HT-29 (cell line): Measurements from ENCODE around the gene FAM32A. TPM values are rescaled to one million over a fixed set of nuclear protein-coding genes. Genes with fewer than 3 reads are reported as not detected.
"Not testable (repeated sequence)": the region's sequence is repeated elsewhere in the genome, so short reads cannot be mapped to it uniquely, and the experiment has no call there.

Experiments used
- DNase-seq: peaks from one replicate; pipeline ENCODE4 v3.0.0-alpha.2; 2015; ENCODE audit warnings: low spot score
- total RNA-seq: library from RNA; depleted of rRNA; stranded (reverse); fragments of >200 nt; shearing (Covaris generic); gene quantifications from 2 replicates; pipeline ENCODE4 v1.2.3, GENCODE V29; 2014

Gene FAM32A
- total RNA-seq, 1 experiment from 2014 or later, result 59.9 TPM

DNA sequence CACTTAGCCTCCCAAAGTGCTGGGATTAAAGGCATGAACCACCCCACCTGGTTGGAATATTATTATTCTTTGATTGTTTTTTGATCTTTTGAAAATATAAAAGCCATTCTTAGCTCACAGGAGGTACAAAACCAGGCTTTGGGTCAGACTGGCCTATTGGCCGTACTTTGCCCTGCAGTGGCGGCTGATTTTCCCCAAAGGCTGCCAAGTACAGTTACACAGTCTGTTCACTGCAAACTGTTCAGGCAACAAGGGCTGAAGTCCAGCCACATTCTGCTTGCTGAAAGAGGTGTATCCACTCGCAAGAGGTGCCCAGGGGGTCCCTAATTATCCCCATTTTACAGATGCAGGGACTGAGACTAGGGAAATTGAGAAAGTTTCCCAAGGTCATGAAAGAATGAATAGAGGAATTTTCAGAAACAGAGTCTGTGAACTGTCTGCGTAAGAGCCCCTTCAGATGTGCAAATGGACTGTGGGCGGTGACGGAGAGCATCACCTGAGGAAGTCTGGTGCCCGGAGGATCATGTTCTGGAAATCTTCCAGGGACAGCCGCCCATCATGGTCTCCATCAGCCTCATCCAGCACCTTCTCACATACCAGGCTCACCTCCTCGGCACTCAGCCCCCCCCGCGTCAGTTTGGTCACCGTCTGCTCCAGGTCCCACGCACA is 20.9 kb upstream of the FAM32A start:
- no peak for DNase-seq

DNA sequence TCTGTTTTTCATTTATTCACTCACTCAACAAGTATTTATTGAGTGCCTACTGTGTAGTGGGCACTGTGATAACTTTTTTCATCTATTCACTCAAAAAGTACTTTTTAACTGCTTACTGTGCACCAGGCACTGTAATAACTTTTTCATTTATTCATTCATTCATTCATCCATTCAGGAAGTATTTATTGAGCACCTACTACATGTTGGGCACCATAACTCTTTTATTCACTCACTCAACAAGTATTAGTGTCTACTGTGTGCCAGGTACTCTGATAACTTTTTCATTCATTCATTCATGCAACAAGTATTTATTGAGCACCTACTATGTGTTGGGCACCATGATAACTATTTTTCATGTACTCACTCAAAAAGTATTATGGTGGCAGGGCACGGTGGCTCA is 18.8 kb upstream of the FAM32A start:
- no peak for DNase-seq

DNA sequence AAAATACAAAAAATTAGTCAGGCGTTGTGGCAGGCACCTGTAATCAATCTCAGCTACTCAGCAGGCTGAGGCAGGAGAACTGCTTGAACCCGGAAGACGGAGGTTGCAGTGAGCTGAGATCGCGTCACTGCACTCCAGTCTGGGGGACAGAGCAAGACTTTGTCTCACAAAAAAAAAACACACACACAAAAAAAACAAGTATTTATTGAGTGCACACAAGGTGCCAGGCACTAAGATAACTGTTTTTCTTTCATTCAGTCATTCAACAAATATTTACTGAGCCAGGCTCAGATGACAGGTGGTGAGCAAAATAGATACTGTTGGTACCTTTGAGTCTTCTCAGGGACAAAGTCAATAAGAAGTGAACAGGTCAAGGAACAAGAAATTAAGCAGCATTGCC is 18.2 kb upstream of the FAM32A start:
- no peak for DNase-seq

DNA sequence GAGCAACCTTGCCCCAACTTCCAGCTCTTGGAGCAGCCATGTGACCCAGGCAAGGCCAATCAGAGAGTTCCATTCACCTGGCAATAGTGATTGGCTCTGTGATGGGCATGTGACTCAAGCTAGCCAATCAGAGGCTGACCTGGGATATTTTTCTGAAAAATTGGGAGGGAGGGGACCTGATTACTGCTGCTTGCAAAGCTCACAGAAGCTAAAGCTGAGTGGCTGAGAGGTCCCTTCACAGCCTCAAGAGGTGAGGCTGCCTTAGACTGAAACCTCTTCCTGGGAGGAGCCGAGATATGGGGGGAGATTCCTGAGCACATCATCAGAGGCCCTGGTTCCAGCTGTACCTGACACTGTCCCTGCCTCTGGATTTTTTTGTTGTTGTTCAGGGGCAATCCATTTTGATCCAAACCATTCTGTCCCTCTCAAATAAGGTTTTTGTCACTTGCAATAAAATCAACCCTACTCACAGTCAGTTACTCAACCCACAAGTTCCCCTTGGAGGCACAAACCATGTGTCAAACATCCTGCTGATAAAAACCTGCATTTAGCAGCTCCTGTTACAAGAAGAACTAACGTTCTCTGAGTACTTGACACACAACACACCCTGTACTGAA is 16.6 kb upstream of the FAM32A start:
- no peak for DNase-seq

DNA sequence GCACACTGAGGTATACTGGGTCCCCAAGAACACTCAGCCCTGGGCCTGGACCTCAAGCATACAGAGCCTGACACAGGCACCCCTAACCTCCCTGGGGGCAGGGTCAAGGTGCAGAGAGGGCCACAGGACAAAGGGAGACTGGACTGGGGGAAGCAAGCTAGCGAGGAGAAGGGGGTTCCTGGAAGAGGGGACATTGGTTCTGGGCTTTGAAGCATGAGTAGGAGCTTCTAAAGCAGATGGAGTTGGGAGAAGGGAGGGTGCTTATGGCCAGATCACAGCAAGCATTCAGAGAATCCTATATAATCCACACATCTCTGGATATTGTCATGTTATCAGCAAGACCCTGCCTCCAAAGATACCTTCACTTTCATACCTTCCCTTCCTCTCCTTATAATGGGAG is 15.1 kb upstream of the FAM32A start:
- DNase-seq, result no peak

DNA sequence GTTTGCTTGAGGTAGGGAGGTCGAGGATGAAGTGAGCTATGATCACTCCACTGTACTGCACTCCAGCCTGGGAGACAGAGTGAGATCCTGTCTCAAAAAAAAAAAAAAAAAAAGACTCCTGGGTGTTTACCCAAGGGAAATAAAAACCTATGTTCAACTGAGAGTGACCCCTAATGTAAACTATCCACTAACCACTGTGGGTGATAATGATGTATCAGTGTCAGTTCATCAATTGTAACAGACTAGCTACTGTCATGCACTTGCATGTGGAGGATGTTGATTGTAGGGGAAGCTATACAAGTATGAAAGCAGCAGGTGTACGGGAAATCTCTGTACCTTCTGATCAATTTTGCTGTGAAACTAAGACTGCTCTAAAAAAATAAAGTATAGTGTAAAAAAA is 9.3 kb upstream of the FAM32A start:
- no peak for DNase-seq

DNA sequence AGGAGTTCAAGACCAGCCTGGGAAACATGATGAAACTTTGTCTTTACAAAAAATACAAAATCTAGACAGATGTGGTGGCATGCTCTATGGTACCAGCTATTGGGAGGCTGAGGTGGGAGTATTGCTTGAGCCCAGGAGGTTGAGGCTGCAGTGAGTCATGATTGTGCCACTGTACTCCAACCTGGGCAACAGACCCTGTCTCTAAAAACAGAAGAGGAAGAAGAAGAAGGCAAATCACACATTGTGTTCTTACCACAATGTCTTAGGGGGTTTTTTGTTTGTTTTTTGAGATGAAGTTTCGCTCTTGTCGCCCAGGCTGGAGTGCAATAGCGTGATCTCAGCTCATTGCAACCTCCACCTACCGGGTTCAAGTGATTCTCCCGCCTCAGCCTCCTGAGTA is 6.3 kb upstream of the FAM32A start:
- not testable (repeated sequence) for DNase-seq

DNA sequence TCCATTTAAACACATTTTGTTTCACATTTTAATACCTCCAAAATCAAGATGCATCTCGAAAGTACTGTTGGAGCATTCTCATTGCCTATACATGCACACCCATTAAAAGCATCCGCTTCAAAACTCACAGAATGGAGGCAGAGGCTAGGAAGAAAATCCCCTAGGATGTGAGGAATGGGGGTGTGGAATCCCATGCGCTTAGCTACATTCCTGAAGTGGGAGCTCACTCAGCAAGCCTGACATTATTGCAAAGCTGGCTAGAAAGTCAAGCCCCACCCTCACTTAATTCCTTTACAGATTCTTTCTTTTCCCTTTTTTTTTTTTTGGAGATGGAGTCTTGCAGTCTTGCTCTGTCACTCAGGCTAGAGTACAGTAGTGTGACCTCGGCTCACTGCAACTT is 4.6 kb upstream of the FAM32A start:
- no peak for DNase-seq

DNA sequence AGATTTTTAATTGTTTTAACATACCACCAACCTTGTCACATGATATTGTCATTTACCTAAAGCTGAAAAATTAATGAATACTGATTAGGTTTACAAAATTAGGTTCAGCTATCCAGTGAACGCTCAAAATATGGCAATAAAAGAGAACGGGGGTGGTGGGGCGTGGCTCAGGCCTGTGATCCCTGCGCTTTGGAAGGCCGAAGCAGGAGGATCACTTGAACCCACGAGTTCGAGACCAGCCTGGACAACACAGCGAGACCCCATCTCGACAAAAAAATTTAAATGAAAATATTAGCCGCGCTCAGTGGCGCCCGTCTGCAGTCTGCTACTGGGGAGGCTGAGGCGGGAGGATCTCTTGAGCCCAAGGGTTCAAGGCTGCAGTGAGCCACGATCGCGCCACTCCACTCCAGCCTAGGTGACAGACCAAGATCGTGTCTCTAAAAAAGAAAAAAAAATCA is 516 bp upstream of the FAM32A start:
- no peak for DNase-seq

DNA sequence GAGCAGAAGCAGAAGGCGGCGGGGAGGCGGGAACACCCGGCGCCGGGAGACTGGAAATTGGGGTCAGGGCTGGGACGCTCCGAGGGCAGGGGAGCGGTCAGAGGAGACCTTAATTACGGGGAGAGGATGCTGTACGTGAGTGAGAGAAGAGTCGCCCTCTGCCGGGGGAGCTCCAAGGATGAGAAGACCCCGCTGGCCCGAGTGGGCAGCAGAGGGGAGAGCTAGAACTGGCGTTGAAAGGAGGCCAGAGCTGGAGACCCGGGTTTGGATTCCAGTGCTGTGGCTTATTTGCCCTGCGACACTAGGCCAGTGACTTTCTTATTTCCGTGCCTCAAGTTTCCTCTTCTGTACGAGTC is 536 bp downstream of the FAM32A start:
- peak; percentile 21 for DNase-seq

DNA sequence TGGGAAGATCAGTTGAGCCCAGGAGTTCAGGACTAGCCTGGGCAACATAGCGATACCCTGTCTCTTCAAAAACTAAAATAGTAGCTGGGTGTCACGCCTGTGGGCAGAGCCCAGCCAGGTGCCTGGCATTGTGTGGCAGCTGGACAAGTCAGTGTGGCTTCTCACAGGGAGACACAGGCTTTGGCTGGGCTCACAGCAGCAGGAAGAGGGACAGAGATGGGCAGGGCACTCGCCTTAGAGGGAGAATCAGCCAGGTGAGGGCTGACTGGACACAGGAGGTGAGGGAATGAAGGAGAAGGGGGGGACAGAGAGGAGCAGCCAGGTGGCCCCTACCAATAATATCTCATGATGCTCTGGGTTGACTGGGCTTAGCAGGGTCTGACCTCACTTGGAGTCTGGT is 3.3 kb downstream of the FAM32A start:
- DNase-seq, result no peak

DNA sequence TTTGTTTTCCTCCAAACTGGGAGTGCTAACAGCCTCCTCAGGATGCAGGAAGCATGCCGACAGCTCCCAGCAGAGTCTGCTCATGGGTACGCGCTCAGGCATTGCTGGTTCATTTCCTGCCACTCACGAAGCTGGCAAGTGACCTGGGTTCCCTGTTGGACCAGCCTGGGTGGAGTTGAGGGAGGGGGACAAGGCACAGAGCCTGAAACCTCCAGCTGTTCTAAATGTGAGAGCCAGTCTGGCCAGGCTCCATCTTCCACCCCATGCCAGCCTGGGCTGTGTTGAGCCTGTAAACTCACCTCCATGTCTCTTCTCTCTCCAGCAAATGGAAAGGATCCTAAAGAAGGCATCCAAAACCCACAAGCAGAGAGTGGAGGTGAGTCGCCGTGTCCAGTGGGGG is 5.0 kb downstream of the FAM32A start:
- DNase-seq, result no peak

DNA sequence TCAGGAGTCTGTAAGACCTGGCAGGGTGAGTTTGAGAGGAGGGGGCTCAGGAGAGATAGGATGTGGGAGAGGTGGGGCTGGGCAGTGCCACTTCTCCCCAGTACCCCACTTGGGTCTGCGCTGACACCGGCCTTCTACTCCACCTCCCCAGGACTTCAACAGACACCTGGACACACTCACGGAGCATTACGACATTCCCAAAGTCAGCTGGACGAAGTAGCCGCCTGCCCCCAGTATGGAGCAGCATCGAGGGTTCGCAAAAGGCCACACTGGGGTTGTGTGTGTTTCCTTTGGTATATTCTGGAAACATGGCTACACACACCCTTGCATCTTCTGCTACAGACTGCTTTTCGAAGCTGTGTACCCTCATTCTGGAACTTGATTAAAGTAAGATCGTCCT is 5.5 kb downstream of the FAM32A start:
- DNase-seq, result no peak

DNA sequence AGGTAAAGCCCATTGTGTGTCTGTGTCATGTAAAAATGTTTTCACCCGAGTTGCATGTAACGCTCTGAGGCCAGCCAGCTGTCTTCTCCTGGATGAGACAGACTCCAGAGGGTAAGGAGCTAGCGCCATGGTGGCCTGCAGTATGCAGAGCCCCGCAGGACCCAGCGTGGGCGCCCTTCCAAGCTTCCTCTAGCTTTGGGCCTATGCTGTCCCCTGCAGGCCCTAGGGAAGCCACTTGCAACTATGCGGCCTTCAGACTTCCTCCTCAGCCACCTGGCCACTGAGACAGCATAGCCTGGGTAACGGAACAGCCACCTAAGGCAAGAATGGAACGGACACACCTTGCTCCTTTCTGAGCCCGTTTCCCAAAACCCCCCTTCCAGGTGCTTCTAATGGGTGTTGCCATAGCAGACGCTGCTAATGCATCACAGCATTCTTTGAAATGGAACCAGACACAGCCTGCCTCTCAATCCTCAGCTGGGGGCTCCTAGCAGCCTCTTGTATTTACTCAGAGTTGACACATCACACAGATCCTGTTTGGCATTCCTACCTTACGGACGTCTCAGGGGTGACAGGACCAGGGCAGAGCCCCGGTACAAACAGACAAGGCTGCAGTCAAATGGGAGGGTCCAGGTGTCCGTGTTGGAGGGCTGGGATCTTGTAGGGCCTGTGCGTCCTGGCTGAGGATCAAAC is 6.2 kb downstream of the FAM32A start:
- DNase-seq, result no peak

DNA sequence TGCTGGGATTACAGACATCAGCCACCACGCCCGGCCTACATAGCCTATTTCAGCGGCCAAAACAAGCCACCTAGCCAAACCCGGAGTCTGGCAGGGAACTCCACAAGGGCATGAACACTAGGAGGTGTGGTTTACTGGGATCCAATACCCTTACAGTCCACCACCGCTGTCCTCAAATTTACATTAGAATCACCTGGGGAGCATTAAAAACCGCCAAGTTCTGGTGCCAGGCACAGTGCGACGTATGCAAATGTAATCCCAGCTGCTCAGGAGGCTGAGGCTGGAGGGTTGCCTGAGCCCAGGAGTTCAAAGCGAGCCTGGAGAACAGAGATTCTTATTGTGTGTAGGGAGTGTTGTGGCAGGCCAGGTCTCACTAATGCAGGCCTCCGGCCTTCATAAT is 8.3 kb downstream of the FAM32A start:
- DNase-seq, result no peak

DNA sequence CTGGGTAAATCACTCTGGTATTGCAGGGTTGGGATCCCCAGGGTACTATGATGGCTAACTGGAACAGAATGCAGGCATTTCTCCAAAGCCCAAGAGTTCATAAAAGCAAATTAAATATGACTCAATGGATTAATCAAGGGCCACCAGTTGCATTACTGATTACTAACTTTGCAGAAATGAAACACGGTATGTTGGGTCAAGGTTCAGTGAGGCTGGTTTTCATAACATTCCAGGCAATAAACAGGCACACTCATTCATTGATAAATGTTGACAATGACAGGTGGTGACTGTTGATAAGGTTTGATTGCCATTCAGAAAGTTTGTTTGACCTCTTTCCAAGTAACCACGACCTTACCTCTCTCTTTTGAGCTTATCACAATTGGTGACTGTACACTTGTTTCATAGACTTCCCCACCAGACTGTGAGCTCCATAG is 12.0 kb downstream of the FAM32A start:
- no peak for DNase-seq

DNA sequence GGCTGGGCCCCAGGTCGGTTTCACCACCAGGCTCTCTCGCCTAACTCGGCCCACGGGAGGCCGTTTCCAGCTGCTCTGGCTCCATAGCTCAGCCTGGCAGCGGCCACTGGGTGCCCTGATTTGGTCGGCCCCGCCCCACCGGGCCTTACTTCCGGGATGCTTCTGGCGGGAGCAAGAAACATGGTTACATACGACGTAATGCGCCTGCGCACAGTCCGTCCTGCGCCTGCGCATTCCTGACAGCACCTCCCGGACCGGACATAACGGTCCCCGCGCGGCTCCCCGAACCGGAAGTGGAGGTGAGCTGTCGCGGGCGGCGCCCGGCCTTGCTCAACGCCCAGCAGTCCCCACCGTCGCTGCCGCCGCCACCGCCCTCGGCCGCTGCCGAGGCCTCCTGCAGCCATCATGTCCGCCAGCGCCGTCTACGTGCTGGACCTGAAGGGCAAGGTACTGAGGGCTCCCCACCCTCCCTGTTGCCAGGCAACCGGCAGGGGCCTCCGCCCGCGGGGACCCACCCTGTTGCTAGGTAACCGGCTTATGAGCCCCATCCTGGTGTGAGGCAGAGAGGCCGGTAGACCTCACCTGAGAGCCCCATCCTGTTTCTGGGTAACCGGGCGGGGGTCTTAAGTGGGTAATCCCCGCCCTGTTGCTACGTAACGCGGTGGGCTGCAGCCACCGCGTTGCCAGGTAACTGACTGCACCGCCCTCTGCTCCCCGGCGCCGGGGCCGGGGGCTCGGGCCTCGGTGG is 12.6 kb downstream of the FAM32A start, which contains the start of gene AP1M1:
TSS of gene AP1M1 (plus strand) at position 290 of the 748 bp plus-strand sequence. CDS start at position 406, 116 bp downstream.
- DNase-seq, result peak; percentile 98

DNA sequence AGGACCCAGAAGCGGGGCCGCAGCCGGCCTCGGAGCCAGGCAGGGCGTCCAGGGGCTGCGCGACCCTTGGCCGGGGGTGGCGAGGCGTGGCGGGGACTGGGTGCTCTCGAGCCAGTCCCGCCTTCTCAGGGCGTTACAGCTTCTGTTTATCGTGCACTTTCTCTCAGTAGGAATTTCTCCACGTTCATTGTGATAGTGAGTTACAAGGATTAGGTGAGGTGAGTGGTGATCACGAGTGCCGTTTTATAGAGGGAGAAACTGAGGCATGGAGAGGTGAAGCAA is 13.1 kb downstream of the FAM32A start:
- DNase-seq, result no peak

DNA sequence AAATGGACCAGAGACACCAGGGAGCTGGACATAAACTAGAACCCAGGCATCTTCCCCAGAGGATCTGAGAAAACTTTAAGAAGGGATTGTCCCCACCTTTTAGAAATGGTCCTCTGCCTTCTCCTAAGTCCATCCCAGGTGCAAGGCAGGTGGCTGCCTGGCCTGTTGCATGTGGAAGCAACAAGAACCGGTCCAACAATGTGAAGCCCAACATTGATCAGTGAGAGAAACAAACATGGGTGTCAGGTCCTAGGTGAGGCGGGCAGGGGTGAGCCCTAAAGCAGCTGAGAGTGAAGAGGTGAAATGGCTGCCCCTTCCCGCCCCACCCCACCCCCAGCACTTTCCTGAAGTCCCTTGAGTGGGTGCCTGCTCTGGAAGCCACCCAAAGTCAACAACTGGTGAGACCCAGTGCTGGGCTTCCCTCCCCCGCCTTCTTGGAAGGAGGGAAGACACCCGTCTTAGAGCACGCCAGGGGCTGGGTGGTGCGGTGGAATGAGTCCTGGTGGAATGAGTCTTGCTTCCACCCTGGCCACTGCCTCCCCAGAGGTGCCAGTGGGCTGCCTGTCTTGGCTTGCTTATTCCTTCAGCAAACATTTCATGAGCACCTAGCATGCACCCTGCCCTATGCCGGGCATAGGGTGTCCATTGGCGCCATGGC is 14.2 kb downstream of the FAM32A start:
- no peak for DNase-seq

DNA sequence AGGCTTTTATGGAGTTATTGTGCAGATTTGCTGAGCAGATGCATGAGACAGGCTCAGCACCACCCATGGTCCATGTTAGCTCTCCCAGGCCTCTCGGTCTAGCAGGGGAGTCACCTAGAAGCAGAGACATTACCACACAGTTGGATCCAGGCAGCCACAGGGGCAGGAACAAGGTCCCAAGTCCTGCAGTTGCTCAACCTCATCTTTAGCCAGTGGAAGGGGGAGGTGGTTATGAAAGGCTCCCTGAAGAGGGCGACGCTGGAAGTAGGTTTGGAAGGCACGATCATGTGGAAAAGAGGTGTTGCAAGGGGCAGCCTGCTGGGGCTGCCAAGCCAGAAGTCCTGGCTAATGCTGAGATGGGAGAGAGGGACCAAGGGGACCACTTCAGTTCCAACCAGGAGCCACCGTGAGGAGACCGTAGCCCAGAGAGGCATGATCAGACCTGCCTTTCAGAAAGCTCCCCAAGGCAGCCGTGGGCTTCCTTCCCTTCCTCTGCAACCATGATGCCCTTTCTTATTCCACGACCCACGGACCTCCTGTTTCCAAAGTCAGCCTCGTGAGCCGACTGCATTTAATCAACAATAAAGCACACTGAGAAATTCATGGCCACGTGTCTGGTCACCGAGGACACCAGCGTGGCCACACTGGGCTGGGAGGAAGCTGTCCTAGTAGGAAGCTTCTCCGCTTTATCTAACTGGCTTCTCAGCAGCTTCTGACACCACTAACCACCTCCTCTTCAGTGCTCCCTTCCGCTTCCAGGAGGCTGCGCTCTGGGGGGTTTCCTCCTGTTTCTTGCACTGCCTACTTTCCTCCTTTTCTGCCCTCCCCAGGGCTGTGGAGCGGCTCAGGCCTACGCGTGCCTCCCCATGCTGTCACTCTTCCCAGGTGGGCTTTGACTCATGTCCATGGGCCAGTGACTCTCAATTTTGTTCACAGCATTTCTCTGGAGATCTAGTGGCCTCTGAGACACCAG is 15.1 kb downstream of the FAM32A start:
- DNase-seq, result no peak

DNA sequence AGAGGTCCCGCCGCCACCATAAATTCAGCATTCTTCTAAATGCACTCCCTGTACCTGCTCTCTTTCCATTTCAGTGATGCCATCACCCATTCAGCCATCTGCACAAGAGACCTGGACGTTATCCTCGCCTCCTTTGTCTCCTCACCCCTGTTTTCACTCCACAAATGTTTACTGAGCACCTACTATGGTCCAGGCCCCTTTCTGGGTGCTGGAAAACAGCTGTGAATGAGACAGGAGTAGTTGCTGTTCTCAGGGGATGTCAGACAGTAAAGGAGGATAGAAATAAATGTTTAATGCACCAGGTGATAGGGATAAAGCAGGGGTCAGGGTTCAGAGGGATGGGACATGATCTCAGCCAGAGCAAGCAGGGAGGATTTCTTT is 15.8 kb downstream of the FAM32A start:
- DNase-seq, result no peak
